ENCODE results near the gene CITED4. TPM values are rescaled to one million over a fixed set of nuclear protein-coding genes. Genes with fewer than 3 reads are reported as not detected.

Gene CITED4
- total RNA-seq, 1 donor from 2014 or later: 4.2 TPM

DNA sequence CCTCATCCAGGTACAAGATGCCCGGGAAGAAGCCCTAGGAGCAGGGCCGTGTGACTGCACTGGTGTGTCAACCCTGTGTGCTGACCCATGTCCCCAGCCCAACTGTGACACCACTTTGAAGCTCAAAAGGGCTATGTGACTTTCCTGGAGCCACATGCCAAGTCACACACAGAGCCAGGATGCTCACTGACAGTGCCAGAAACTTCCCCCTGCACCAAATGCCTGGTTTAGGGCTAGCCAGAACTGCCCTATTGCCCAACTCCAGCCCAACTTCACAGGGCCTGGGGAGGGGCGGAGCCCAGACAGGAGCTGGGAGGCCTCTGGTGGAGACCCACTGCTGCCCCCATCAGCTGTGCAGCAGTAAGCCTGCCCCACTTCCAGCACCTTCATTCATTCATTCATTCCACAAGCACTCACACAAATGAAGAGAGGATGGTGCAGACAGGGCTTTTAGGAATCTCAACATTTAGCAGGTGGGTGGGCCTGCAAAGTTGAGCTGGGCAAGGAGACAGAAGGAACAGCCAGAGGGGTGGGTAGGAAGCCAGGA, 41.8 kb downstream of the CITED4 start:
- no peak for DNase-seq (ENCODE audit: low spot score)
- Mint-ChIP-seq H3K4me3 (ENCODE audit: low read depth) (no peak overlapping the region), H3K36me3 (ENCODE audit: low read depth) (no peaks in the 10 kb centered on the region), H3K27ac (no peak overlapping the region), H3K27me3 (ENCODE audit: low read depth) (peaks cover 8% of the 10 kb centered on the region), H3K4me1 (ENCODE audit: low read depth) (peaks cover 12% of the 10 kb centered on the region), H3K9me3 (no peaks in the 10 kb centered on the region)
- intact Hi-C loops (cut with micrococcal nuclease): no loop called here

DNA sequence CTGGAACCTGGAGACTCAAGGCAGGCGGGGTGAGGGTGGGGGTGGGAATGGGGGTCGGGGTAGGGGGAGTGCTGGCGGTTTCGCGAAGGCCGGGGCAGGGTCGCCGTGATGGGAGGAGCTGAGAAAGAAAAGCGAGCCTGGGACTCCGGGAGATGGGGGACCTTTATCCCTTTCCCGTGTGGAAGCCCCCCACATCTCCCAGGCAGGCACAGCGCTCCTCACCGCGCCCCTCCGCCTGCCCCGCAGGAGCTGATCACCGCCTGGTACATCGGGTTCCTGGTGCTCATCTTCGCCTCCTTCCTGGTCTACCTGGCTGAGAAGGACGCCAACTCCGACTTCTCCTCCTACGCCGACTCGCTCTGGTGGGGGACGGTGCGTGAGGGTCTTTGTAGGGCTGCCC, 43.1 kb downstream of the CITED4 start:
- Mint-ChIP-seq H3K4me1 (ENCODE audit: low read depth) (peaks cover 5% of the 10 kb centered on the region), H3K27me3 (ENCODE audit: low read depth) (peaks cover 8% of the 10 kb centered on the region), H3K9me3 (no peaks in the 10 kb centered on the region), H3K36me3 (ENCODE audit: low read depth) (no peaks in the 10 kb centered on the region), H3K27ac (no peak overlapping the region), H3K4me3 (ENCODE audit: low read depth) (peak overlapping the region; percentile 66)
- no peak for DNase-seq (ENCODE audit: low spot score)
- intact Hi-C loops (cut with micrococcal nuclease): no loop called here

DNA sequence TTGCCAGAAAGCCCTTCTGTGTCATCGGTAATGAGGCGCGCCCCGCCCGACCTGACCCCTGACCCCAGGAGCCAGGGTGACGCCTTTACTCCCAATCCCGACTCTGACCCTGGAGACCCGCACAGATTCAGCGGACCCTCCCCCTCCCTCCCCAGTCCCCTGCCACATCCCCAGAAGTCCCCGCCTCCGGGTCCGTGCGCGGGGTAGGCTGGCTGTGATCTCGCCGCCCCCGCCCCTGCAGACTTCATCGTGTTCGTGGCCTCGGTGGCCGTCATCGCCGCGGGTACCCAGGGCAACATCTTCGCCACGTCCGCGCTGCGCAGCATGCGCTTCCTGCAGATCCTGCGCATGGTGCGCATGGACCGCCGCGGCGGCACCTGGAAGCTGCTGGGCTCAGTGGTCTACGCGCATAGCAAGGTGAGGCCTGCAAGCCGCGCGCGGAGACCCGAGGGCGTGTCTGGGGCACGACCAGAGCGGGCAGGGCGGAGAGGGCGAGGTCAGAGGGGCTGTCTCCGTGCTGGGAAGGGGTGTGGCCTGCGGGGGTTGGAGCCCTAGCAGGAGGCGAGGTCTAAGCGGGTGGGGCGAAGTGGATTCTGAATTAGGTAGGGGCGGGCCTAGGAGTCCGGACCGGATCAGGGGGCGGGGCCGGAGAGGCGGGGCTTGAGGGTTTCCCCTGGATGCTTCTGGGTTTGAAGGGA, 43.8 kb downstream of the CITED4 start:
- H3K36me3 Mint-ChIP-seq (ENCODE audit: low read depth): no peaks in the 10 kb centered on the region
- peaks cover 5% of the 10 kb centered on the region for H3K4me1 Mint-ChIP-seq (ENCODE audit: low read depth)
- H3K9me3 Mint-ChIP-seq: no peaks in the 10 kb centered on the region
- H3K27me3 Mint-ChIP-seq (ENCODE audit: low read depth): peaks cover 8% of the 10 kb centered on the region
- H3K27ac Mint-ChIP-seq: peak overlapping the region; percentile 38
- peak; percentile 85 for DNase-seq (ENCODE audit: low spot score)
- intact Hi-C loops (cut with micrococcal nuclease): no loop called here
- H3K4me3 Mint-ChIP-seq (ENCODE audit: low read depth): peak overlapping the region; percentile 66

DNA sequence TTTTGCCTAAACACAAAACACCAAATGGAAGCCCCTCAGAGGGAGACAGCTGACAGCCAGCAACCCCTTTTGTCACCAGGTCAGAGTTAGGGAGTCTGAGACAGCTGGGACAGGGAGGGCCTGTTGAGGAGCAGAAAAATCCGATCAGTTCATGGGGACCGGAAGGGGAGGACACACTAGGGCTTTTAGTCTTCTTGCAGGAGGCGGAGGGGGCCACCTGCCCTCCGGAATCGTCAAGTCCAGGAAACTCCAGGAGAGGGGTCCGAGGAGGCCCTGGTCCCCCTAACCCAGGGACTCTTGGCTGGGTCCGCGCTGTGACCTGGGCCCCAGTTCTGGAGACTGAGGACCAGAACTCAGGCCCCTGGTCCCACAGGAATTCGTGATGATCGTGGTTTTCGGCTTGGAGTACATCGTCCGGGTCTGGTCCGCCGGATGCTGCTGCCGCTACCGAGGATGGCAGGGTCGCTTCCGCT, 44.3 kb downstream of the CITED4 start:
- H3K4me3 Mint-ChIP-seq (ENCODE audit: low read depth): peak overlapping the region; percentile 66
- H3K27me3 Mint-ChIP-seq (ENCODE audit: low read depth): peaks cover 8% of the 10 kb centered on the region
- DNase-seq (ENCODE audit: low spot score): no peak
- peaks cover 5% of the 10 kb centered on the region for H3K4me1 Mint-ChIP-seq (ENCODE audit: low read depth)
- no peak overlapping the region for H3K27ac Mint-ChIP-seq
- intact Hi-C loops (cut with micrococcal nuclease): no loop called here
- H3K36me3 Mint-ChIP-seq (ENCODE audit: low read depth): no peaks in the 10 kb centered on the region
- no peaks in the 10 kb centered on the region for H3K9me3 Mint-ChIP-seq

DNA sequence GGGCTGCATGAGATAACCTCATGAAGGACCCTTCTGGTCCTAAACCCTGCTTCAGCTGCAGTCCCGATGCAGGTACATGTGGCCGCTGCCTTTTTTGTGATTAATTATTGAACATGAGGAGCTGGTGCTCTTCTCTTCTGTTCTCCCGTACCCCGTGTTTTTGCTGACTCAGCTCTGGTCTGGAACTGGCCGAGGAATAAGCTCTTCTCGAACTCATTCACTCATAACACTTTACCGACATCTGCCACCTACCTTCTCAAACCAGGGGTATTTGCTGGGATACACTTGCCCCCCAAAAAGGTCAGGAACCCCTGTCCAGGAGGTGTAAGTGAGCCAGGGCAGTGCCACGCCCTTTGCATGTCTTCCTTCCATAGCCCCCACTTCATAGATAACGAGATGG, 46.7 kb downstream of the CITED4 start:
- Mint-ChIP-seq H3K4me3 (ENCODE audit: low read depth) (no peak overlapping the region), H3K27me3 (ENCODE audit: low read depth) (peaks cover 10% of the 10 kb centered on the region), H3K4me1 (ENCODE audit: low read depth) (peaks cover 7% of the 10 kb centered on the region), H3K36me3 (ENCODE audit: low read depth) (no peaks in the 10 kb centered on the region), H3K9me3 (no peaks in the 10 kb centered on the region), H3K27ac (no peak overlapping the region)
- intact Hi-C loops (cut with micrococcal nuclease): no loop called here
- no peak for DNase-seq (ENCODE audit: low spot score)

Other genes starting within 250 kb of the CITED4 start
- 2.5 and 2.9 TPM in 2 replicates for gene RIMS3, start 196.7 kb downstream of the CITED4 start, total RNA-seq
- 66.0 and 68.4 TPM in 2 replicates for gene NFYC, start 170.7 kb downstream of the CITED4 start, total RNA-seq
- 0.57 and 0.78 TPM in 2 replicates for gene KCNQ4, start 78.6 kb downstream of the CITED4 start, total RNA-seq
- gene CTPS1, start 117.3 kb upstream of the CITED4 start, total RNA-seq: 124 and 127 TPM in 2 replicates
- gene SLFNL1, start 159.4 kb upstream of the CITED4 start, total RNA-seq: 0.14 and 0.18 TPM in 2 replicates